Stimulated activated naive CD8-positive, alpha-beta T cell treated with anti-CD3 and anti-CD28 coated beads, Interleukin-15, Interleukin-2, amounts not matched to agents 100 U/mL and 50 U/mL, for 24 hours (primary cell): Measurements from ENCODE around the gene COBL.
"Not testable (repeated sequence)": the region's sequence is repeated elsewhere in the genome, so short reads cannot be mapped to it uniquely, and the experiment has no call there.

Source experiments
- ATAC-seq: fragments of 150-1000 bp; cut with Tn5 transposase; one replicate; pipeline ENCODE4 v1.10.0; 2021
- DNase-seq: peaks from one replicate; pipeline ENCODE4 v3.0.0; 2021

The COBL gene

DNA sequence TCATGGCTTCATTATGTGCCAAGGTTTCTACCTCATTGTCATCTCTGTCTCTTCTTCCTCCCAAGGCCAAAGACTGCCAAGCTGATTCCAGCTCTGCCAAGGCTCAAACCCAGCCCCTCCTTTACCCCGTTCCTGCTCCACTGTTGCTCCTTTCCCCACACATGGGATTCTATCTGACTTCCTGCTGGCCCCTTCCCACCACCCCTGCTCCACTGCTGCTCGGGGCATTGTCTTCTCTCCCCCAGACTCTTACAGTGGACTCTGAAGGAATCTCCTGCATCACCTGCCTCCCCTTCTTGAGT lies 86.3 kb downstream of the COBL start:
- ATAC-seq (no peak), DNase-seq (no peak)

DNA sequence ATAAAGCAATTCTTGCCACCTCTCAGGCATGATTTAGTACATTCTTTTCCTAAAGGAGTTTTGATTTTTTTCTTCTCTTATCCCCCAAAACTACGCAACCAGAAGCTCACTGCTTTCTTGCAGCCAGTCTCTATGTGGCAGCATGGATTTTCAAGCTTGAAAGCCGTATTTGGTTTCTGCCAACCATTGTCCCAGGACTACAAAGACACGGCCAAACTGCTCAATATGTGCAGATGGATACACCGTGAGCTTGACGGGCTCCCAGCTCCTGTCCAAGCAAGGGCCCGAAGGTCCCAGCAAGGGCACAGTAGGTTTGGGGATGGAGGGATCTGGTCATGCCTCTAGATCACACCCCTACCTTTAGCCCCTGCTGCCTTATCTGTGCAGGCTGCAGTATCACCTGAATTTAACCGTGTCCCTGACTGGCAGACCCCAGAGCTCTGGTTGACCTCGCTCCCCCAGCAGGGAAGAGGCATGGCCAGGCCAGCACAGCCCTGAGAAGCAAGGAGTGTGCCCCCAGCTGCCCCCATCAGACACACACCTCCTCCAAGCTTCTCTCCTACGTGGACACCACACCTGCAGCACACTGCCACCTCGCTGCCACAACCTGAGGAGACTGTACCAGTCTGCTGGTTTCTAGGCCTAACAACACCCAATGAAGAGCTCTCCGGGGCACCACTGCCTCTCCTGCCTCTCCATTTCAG lies 86.8 kb downstream of the COBL start:
- ATAC-seq, result no peak
- DNase-seq, result no peak

DNA sequence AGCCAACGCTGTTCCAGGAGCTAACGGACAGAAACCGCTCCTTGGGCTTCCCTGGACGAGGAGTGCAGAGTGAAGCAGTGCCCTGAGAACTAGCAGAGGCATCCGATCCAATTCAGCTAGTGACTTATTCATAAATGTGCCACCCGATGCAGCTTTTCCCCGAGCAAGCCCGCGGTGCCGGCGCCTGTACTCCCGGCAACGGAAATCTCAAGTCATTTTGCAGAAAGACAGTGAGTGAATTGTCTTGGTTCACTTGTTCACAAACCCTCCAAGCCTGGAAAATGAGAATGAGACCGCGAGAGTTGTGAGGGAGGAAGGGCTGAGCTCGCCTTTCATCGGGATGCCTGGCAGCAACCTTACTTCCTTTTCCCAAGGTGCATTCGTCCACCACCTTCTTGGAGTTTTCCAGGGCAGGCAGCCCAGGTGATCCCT lies 87.5 kb downstream of the COBL start:
- no peak for ATAC-seq
- DNase-seq, result no peak

DNA sequence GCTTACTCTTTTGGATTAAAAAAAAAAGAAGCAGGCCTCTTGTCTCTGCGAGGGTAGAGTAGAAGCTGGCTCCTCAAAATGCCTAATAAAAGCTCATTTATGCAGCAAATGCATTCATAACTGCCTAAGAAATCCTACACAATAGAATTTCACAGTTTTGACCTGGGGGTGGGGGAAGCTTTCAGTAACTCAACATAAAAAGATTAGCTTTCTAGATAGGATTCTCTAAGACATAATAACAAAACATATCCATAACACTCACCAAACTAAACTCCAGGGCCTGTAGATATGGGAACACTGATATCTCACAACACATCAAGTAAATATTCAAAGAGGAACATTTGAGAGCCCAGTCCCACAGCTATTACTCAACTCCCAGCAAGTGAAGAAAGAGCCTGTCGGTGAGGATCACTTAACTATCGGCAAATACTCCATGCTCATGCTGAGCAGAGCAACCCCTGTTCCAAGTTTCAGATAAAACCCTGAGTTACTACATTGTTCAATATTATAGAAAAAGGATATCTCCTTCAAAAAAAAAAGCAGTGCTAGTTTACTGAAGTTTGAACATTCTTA lies 88.1 kb downstream of the COBL start:
- no peak for DNase-seq

DNA sequence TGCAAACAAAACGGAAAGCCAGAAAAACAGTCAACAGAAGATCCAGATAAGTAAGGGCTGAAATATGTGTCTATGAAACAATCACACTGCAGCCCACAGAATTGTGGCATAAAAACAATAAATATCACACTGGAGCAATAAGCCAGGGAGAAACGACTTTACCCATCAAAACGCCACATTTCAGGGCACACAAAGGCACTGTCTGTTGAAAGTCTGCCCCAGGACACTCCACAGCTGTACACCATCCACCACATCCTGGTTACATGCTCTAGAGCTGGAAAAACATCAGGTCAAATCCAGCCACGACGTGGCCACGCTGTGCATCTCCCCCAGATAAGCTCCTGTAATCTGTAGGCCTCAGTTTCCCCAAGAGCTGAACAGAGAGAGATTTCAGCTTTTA lies 88.7 kb downstream of the COBL start:
- ATAC-seq, result no peak

More for the DNA sequence above, 88.1 kb downstream of the COBL start:
- no peak for ATAC-seq

DNA sequence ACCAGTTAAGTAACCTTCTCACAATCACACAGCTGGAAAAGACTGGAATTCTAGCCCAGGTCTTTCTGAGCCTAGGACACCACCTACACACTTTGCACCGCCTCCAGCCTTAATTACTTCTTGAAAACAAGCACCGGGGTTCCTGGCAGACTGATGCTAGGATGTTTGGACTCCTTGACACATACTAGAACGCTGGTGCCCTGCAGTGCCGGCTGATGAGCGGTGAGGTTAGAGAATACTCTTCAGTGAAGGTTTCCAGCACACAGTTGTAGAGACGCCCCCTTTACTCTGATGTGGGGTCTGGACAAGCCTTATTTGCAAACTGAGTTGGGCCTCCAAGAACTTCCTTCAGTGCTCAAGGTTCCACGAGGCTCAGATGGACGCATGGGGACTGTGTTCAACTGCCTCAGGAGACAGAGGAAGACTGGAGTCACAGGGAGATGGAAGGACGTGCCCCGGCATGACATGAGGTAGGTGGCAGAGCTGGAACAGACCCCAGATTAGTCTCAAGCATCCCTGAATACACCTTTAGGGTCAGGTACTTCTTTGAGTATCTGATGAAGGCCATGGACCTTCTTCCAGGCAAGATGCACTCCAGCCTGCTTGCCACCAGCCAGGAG lies 89.6 kb downstream of the COBL start:
- DNase-seq, result no peak

More for the DNA sequence above, 88.7 kb downstream of the COBL start:
- no peak for DNase-seq

DNA sequence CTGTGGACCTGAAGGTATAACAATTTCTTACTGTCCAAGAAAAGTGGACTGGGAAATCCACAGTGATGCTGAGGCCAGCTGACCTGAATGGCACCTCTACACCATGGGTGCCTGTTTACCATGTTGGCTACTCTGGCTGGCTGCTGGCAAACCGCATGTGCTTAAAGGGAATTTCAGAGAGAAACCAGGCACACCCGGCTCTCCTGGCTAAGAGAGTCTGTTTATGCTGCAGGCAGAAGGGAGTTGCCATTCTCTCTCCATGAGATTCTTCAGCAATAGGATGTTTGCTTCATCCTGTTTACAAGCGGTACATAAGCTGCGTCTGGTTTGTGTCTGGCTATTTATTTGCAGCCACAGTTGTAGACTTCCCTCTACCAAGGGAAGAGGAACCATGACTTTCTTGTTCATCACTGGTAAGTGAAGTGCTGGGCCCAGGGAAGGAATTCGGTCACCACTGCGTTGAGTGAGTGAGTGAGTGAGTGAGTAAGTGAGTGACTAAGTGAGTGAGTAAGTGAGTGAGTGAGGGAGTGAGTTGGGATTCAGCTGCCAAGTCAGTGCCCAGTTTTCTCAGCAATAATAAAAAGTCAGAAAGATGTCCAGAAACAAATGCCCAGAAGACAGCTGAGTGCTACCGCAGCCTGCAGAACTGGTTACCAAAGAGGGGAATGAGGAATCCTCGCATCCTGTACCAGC lies 90.4 kb downstream of the COBL start:
- no peak for ATAC-seq
- no peak for DNase-seq

More for the DNA sequence above, 89.6 kb downstream of the COBL start:
- no peak for ATAC-seq

DNA sequence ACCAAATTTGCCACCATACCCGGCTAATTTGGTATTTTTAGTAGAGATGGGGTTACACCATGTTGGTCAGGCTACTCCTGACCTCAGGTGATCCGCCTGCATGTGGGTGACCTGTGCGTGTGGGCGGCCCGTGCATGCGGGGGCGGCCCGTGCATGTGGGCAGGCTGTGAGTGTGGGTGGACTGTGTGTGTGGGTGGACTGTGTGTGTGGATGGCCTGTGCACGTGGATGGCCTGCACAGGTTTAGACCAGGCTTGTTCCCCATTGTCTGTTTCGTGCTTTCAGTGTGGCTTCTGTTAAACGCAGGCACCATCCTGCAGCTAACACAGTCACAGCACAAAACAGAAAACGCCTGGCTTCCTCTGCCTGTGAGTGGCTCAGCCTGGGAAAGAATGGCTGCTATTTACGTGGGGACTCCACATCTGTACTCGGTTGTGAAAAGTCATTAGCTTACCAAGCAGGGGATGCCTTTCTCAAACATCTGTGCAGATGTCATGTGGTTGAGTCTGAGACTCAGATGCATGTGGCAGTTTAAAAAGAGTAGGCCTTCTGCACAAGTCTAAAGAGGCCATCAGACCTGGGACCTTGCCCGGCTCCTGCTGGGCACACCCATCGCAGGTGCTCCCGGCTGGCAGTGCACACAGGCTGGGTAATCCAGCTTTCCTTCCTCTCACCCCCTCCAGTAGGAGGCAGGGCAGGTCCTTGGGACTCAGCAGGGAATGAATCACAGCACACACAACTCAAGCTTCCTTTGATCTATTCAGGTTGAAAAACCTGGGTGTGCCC lies 91.6 kb downstream of the COBL start:
- no peak for ATAC-seq
- no peak for DNase-seq

DNA sequence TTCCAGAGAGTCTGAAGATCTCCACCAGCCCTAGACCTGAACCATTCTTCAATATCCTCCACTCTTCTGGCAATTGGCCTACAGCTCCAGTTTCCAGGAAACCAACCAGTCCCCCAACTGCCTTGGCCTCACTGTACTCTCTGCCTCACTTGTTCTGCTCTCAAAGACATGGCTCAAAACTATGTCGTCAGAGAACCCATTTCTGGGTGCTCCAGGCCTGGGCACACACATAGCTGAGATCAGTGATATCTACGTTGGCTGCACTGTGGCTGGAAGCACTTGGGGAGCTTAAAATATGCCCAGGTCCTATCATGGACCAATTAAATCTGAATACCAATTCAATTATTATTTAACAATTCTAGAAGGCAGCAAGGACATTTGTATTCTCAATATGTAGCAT lies 93.1 kb downstream of the COBL start:
- DNase-seq (no peak), ATAC-seq (no peak)

DNA sequence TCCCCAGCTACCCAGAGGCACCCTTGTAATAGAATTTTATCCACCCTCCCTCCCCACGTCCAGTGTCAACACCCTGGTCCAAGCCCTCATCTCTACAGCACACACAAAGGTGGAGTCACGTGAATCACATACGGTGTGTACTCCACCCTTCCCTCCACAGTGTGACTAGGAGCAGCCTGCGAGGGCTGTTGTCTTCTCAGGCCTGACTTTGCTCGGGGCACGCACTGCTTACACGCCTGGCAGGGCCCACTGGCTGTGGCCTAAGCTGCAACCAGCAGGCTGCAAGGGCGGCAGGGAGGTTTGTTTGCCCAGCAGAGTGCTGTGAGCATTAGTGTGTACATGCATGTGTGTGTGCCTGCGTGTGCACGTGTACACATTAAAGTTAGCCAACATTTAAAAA lies 93.7 kb downstream of the COBL start:
- ATAC-seq (no peak), DNase-seq (no peak)

DNA sequence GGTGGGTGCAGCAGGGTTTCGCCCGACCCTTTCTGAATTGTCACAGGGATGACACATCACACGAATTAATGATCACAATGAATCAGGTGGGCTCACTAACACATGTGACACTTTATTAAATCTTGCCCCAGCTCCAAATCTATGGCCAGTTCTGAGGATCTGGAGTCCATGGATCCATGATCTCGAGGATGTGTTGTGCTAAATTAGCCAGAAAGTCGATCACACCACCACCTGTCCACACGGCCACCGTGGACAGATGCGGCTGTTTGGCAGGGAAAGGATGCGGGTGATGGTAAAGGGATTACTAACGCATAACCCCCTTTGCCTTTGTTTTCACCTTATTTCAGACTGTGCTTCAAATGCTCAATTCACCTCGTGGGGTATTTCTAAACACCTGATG lies 96.4 kb downstream of the COBL start:
- ATAC-seq (no peak), DNase-seq (no peak)

DNA sequence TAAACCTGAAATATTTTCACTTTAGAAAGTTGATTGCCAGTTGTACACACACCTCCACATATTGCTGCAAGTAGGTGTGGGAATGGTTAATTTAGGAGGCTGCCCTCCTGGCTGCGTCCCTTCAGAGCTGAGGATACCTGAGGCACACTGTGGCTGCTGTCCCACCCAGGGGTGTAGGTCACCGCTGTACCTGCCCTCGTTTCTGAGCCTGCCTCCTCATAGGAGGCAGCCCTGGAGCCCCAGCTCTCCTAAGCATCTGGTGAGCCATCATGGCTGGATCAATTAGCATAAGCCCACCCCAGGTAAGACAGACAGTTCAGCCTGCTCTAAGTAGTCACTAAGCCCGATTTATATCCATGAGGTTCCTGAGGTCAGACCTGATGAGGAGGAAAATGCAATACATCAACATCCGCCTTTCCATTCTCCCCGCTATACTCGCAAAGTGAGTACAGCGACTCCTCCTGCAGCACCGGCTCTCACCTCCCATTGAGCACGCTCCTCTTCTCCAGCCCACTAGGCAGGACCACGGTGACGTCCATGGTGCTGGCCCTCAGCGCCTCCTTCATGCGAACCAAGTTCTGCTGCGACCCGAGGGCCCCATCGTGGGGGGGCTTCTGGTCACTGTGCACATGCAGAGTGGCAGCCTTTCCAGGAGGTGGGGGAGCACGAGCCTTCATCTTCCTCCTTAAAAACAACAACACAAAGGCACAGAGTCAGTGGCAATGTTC lies 97.2 kb downstream of the COBL start:
- no peak for DNase-seq
- ATAC-seq, result no peak

DNA sequence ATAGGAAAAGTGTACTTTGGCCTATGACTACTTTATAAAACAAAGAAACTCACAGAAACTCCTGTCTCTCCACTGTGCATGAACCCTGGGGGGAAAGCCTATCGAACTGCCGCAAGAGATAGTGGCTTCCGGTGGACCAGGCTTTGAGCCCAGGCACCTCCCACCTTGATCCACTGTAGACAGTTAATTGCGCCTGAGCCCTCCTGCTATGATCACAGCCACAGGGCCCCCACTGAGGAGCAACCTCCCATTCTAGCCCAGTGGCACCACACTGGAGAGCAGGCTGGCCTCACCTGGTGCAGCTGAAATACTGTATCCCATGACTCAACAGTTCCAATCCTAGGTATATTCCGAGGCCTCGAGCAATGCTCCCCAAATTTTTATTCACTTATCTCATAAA lies 98.8 kb downstream of the COBL start:
- ATAC-seq (no peak), DNase-seq (no peak)

DNA sequence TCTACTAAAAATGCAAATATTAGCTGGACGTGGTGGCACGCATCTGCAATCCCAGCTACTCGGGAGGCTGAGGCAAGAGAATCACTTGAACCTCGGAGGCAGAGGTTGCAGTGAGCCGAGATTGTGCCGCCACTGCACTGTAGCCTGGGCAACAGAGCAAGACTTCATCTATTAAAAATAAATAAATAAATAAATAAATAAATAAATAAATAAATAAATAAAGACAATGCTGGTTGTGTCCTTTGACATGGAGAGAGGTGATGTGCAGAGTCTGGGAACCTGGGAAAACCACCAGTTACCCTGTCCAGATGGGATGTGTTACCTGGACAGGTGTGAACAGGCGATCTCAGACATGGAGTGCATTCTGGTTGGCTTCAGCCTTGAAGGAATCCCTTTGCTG lies 102.5 kb downstream of the COBL start:
- DNase-seq (no peak), ATAC-seq (no peak)

DNA sequence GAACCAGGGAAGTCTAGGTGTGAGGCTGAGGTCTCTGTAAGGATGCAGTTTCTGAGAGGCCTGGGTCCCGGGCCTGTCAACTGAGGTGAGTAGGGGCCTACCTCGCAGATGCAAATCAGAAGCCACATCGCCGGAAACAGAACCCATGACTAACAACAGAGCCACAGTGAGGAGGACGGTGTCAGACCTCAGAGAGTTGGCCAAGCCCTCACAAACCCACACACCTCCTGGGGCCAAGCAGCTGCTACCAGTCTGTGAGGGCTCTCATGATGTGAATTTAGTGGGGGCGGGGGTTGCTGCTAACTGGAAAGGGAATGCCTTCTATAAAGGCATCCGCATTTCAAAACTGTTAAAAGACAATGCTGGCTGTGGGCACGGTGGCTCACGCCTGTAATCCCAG lies 103.0 kb downstream of the COBL start:
- no peak for DNase-seq
- peak; percentile 45 for ATAC-seq

DNA sequence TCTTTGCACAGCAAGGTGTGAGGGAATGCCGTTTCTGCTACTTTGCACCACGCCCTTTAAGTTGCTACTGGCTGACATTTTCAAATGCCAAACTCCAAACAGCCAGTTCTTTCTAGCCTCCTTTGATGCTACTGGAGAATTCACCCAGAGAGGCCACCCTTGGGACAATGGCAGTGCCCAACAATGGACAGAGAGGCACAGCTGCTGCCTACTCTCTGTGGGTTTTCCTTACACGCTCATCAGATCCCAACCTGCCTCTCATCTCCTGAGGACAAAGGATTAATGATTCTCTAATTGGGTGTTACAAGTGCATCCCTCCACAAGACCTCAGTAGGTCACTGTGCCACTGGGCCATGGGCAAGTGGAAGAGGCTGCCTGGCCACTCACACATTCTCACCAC lies 105.8 kb downstream of the COBL start:
- DNase-seq (no peak), ATAC-seq (no peak)

DNA sequence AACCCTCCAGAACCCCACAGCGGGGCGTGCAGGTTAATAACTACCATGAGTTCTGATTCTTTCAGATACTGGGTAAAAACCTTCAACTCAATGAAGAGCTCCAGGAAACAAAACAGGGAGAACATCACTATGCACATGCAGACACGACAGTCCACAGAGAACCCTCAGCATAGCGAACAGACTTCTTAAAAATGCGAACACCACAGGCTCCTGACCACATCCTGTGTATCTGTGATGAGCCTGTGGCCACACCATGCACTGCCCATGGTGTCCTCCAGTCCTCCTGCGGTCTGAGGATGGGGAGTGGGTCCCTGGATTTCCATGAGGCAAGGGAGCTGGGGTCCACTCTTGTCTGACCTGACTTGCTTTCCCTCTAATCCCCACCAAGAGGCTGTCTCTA lies 107.2 kb downstream of the COBL start:
- ATAC-seq, result no peak
- no peak for DNase-seq

DNA sequence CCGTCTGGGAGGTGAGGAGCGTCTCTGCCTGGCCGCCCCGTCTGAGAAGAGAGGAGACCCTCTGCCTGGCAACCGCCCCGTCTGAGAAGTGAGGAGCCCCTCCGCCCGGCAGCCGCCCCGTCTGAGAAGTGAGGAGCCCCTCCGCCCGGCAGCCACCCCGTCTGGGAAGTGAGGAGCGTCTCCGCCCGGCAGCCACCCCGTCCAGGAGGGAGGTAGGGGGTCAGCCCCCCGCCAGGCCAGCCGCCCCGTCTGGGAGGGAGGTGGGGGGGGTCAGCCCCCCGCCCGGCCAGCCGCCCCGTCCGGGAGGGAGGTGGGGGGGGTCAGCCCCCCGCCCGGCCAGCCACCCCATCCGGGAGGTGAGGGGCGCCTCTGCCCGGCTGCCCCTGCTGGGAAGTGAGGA lies 108.5 kb downstream of the COBL start:
- ATAC-seq, DNase-seq: not testable (repeated sequence)

DNA sequence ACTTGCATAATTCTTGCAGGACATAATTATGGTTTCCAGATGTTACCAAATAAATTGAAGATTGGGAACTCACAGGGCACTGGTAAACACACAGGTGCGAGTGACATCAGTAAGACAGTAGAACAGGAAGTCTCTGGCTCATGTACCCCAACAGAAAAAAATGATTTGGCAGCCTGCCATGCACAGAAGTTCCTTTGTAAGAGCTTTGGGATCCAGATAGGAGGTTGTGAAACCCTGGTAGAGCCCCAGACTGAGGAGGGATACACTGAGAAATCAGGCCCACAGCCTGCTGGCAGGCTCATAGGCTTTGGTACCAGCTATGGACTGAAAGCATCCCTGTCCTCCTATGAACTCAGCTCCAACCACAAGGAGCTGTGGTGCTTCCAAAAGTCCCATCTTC lies 118.0 kb downstream of the COBL start:
- no peak for DNase-seq
- ATAC-seq, result no peak

DNA sequence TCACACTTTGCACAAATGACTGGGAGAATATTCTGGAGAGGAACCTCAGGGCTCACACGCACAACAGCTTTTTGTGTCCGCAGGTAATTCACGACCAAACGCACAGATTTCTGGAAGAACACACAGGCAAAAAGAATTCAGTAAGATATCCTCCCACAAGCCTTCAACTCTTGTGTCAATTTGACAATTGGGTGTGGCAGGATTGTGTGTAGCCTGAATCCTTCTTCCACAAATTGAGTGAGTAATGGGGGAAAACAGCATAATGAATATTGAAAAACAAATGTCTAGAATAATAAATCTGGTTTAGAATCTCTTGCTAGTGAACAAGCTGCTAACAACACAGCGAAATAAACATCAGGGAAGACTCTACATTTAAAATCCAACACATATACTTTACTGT lies 125.6 kb downstream of the COBL start:
- DNase-seq (no peak), ATAC-seq (no peak)

DNA sequence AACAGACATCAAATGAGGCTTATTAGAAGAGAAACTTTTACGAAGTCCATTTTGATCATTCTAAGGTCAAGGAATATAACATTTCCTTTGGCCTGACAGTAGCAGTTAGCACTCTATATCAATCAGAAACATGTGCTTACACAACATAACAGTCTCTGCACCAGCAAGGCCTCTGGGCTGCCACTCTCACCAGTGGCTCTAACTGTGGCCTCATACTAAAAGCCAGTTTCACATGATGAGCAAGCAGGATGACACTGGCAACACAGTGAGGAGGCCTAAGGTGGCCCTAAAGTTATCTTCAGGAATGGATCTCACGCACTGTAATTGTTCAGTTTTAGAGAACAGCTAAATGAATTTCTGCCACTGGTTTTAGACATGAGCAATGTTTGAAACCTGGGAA lies 126.8 kb downstream of the COBL start:
- no peak for ATAC-seq
- no peak for DNase-seq

DNA sequence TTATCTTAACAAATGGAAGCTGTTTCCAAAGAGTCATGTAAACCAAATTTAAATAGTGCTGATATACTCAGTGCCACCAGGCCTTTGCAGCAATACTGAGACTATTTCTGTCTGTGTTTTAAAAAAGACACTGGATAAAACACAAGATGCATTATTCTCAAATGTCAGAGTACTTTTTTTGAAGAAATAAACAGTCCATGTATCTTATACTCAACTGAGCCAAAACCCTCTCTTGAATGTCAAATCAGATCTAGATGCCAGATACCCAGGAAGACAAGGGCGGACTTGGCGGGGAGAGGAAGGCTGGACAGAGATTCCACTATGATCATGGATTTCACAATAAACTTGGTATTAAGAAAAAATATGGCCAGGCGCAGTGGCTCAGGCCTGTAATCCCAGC lies 127.6 kb downstream of the COBL start:
- ATAC-seq, result no peak
- DNase-seq, result no peak
